HepG2 (cell line): Measurements from ENCODE around the gene COG5. TPM values are rescaled to one million over a fixed set of nuclear protein-coding genes. Genes with fewer than 3 reads are reported as not detected.

Experiments
- ATAC-seq: fragments of 200-7000 bp; cut with Tn5 transposase; 3 replicates; pipeline ENCODE4 v1.9.1; 2020; ENCODE audit warnings: mild to moderate bottlenecking, moderate library complexity
- BruUV-seq: library from RNA; stranded (reverse); fragments of 400-500 nt; replicated peaks from 2 replicates; lab custom pipeline; 2021; lab: Mats Ljungman, UMichigan
- CTCF ChIA-PET: fragments of 300-600 bp; formaldehyde crosslinking; extraction: SDS; loops from one replicate; lab custom pipeline; 2021; ENCODE audit warnings: low total read pairs, inconsistent platforms, low intra/inter-chr PET ratio; lab: Yijun Ruan, JAX
- POLR2A ChIA-PET: fragments of 350-600 bp; sonication (Branson Sonifier 250); formaldehyde crosslinking; loops from one replicate; lab custom pipeline; 2020; ENCODE audit warnings: antibody characterized with exemption, inconsistent platforms; lab: Yijun Ruan, JAX
- DNase-seq: peaks from one replicate; pipeline ENCODE4 v3.0.0-alpha.2; 2015; ENCODE audit warnings: low spot score
- FAIRE-seq: peaks from 3 replicates; lab custom pipeline; 2011; peaks lifted over from hg19 to GRCh38; lab: Jason Lieb, UNC
- H2AFZ ChIP-seq: one replicate; pipeline ENCODE4 v1.6.1; 2011; ENCODE audit warnings: low read length, inconsistent platforms
- H3K27ac ChIP-seq: fragments of 300-600 bp; 3 replicates; pipeline ENCODE4 v1.8.0; 2011; ENCODE audit warnings: mixed run types, mild to moderate bottlenecking, mixed read lengths, low read length, inconsistent platforms; ENCODE audit not compliant: insufficient read depth; ENCODE audit errors: extremely low read length
- H3K27me3 ChIP-seq, 2 experiments: fragments of 200-600 bp in 1 of 2; 2 replicates in 1 of 2; 3 replicates in 1 of 2; pipeline versions ENCODE4 v1.6.0 to v1.8.0; 2011; ENCODE audit warnings: low read length in 2 of 2, mild to moderate bottlenecking in 2 of 2, moderate library complexity in 2 of 2, inconsistent platforms in 1 of 2; ENCODE audit not compliant: insufficient read depth in 2 of 2, control insufficient read depth in 1 of 2
- H3K36me3 ChIP-seq, 2 experiments: fragments of 200-600 bp in 1 of 2; replicated peaks in 1 of 2; 2 replicates in 1 of 2; 3 replicates in 1 of 2; pipeline versions ENCODE4 v1.5.1 to v1.8.0; 2011; ENCODE audit warnings: low read length in 2 of 2, inconsistent platforms in 1 of 2; ENCODE audit not compliant: insufficient read depth in 2 of 2, control insufficient read depth in 1 of 2
- H3K4me1 ChIP-seq: 2 replicates; pipeline ENCODE4 v1.5.1; 2012; ENCODE audit warnings: low read length, inconsistent platforms; ENCODE audit not compliant: insufficient read depth
- H3K4me2 ChIP-seq: 2 replicates; pipeline ENCODE4 v1.6.0; 2011; ENCODE audit warnings: low read depth, low read length, inconsistent platforms
- H3K4me3 ChIP-seq, 3 experiments: fragments of 200-600 bp in 1 of 3; sonication (generic), shearing (Covaris generic) in 1 of 3; replicated peaks in 1 of 3; 2 replicates each; pipeline ENCODE4 v1.5.1; 2011 to 2016; ENCODE audit warnings: low read length in 3 of 3, inconsistent platforms in 2 of 3, low read depth in 2 of 3, mild to moderate bottlenecking in 2 of 3, control low read depth in 1 of 3, mixed read lengths in 1 of 3; ENCODE audit not compliant: insufficient read depth in 1 of 3
- H3K79me2 ChIP-seq: one replicate; pipeline ENCODE4 v1.6.1; 2011; ENCODE audit warnings: low read length, inconsistent platforms; ENCODE audit not compliant: insufficient read depth
- H3K9ac ChIP-seq: 2 replicates; pipeline ENCODE4 v1.6.0; 2011; ENCODE audit warnings: mild to moderate bottlenecking, low read depth, low read length, inconsistent platforms; ENCODE audit not compliant: insufficient read depth
- H3K9me3 ChIP-seq: 2 replicates; pipeline ENCODE4 v1.5.1; 2012; ENCODE audit warnings: mild to moderate bottlenecking, low read length
- H4K20me1 ChIP-seq: 2 replicates; pipeline ENCODE4 v1.6.0; 2011; ENCODE audit warnings: inconsistent platforms, mild to moderate bottlenecking, low read length, moderate library complexity; ENCODE audit not compliant: insufficient read depth
- NRL ChIP-seq: sonication (generic); formaldehyde crosslinking; IDR thresholded peaks from 2 replicates; pipeline ENCODE4 v1.5.0; 2020; ENCODE audit warnings: missing genetic modification reagents, mild to moderate bottlenecking, moderate library complexity, borderline replicate concordance
- PAWR ChIP-seq: sonication (generic); formaldehyde crosslinking; IDR thresholded peaks from 2 replicates; pipeline ENCODE4 v1.4.0; 2020; ENCODE audit warnings: missing genetic modification reagents, mild to moderate bottlenecking, borderline replicate concordance
- POGK ChIP-seq: sonication (generic); formaldehyde crosslinking; conservative IDR thresholded peaks from 2 replicates; pipeline ENCODE4 v1.8.0; 2022; ENCODE audit warnings: mild to moderate bottlenecking, moderate library complexity, missing genetic modification reagents
- SRY ChIP-seq: sonication (generic); formaldehyde crosslinking; IDR thresholded peaks from 2 replicates; pipeline ENCODE4 v1.8.0; 2022; ENCODE audit warnings: mild to moderate bottlenecking, missing genetic modification reagents
- TFAP4 ChIP-seq: sonication (generic); IDR thresholded peaks from 2 replicates; pipeline ENCODE4 v1.6.1; 2016; ENCODE audit warnings: low read depth, borderline replicate concordance
- ZNF552 ChIP-seq: sonication (generic); formaldehyde crosslinking; IDR thresholded peaks from 2 replicates; pipeline ENCODE4 v1.9.0; 2022; ENCODE audit warnings: missing genetic modification reagents, mild to moderate bottlenecking, borderline replicate concordance
- ZNF674 ChIP-seq: sonication (generic); formaldehyde crosslinking; IDR thresholded peaks from 2 replicates; pipeline ENCODE4 v1.5.0; 2020; ENCODE audit warnings: low read depth, mild to moderate bottlenecking, missing genetic modification reagents
- ZNF709 ChIP-seq: sonication (generic); formaldehyde crosslinking; IDR thresholded peaks from 2 replicates; pipeline ENCODE4 v1.5.0; 2020; ENCODE audit warnings: mild to moderate bottlenecking, missing genetic modification reagents
- WGBS: methylation state at CpG from one replicate; pipeline ENCODE4 v1.1.6; 2017; ENCODE audit warnings: low lambda C conversion rate; 5-methylcytosine and 5-hydroxymethylcytosine counted together
- in situ Hi-C: cut with HindIII; loops from 2 replicates; pipeline ENCODE4 v1.10.0; 2017; ENCODE audit warnings: low pct_unique_long_range_greater_than_20kb; ENCODE audit not compliant: extremely low pct_ligation_motif_present
- intact Hi-C: fragments of 100-400 bp; cut with micrococcal nuclease; formaldehyde crosslinking; loops from one replicate; pipeline ENCODE4 v1.10.0; 2022; ENCODE audit not compliant: unreplicated experiment
- polyA plus RNA-seq, 8 experiments: library from polyadenylated mRNA; depleted of rRNA in 3 of 8; stranded (reverse) in 7 of 8; unstranded in 1 of 8; fragments of >200 nt; fragmentation: Illumina TruSeq in 4 of 8; extraction: Trizol in 4 of 8; gene quantifications; 2 replicates each; pipeline versions ENCODE4 v1.2.1 to v1.2.3, GENCODE V29; 2011 to 2016; ENCODE audit warnings: low read depth in 4 of 8, missing spikeins in 1 of 8, mixed read lengths in 1 of 8; ENCODE audit not compliant: insufficient read depth in 1 of 8
- total RNA-seq, 5 experiments: library from RNA; depleted of rRNA; stranded (reverse); fragments of >200 nt; fragmentation: Illumina TruSeq; extraction: Trizol; gene quantifications; 2 replicates each; pipeline ENCODE4 v1.2.3, GENCODE V29; 2016; ENCODE audit warnings: low read depth in 1 of 5

Gene COG5
- total and polyA plus RNA-seq, 2 of the 13 experiments (the other 11 are each of a cell fraction or from before 2014, with no cell fraction given), result 20.4 to 31.3 TPM

GRCh38 chr7:107414198-107414597, 149.5 kb downstream of the COG5 start:
- DNase-seq, result no peak
- WGBS, result 100% methylated on average over 1 of the region's 1 CpG
- no peak overlapping the region for H3K9ac ChIP-seq
- peaks cover 9% of the 10 kb centered on the region for H3K4me1 ChIP-seq
- H3K4me3 ChIP-seq, result no peak overlapping the region
- in situ Hi-C loops (no loop called here), intact Hi-C loops (no loop called here)
- H3K36me3 ChIP-seq, result peaks cover 0 to 6% of the 10 kb centered on the region in 2 experiments; a peak in 1 of 5 replicates
- no peaks in the 10 kb centered on the region for H3K79me2 ChIP-seq
- no peaks in the 10 kb centered on the region for H3K27me3 ChIP-seq
- no peak for ATAC-seq
- no peak for FAIRE-seq
- no peak overlapping the region for H3K4me2 ChIP-seq
- no peaks in the 10 kb centered on the region for H3K9me3 ChIP-seq
- BruUV-seq, result no TSS peak
- no peak for TF ChIP-seq ZNF709
- no peak for TF ChIP-seq NRL (CRISPR knock-in tag)
- TF ChIP-seq PAWR (CRISPR knock-in tag), result no peak
- TF ChIP-seq SRY (CRISPR knock-in tag), result no peak
- TF ChIP-seq ZNF552 (CRISPR knock-in tag), result no peak
- no peak for TF ChIP-seq POGK (CRISPR knock-in tag)
- no peak for TF ChIP-seq TFAP4
- TF ChIP-seq ZNF674 (CRISPR knock-in tag), result no peak
- ChIA-PET POLR2A (no interaction called here), CTCF (no interaction called here)
- no peak overlapping the region for H3K27ac ChIP-seq
- H2AFZ ChIP-seq, result no peak overlapping the region
- no peaks in the 10 kb centered on the region for H4K20me1 ChIP-seq
